Measurements from ENCODE around the gene PRRT2. TPM values are rescaled to one million over a fixed set of nuclear protein-coding genes. Genes with fewer than 3 reads are reported as not detected.
A peak's percentile ranks its signal among the peaks of the same experiment; 100 is the strongest.

Gene PRRT2
- total RNA-seq, 1 experiment from 2014 or later = 1.8 TPM

- Mint-ChIP-seq H3K27me3 (ENCODE audit: unreplicated experiment) (no peaks in the 10 kb centered on the region), H3K4me1 (ENCODE audit: low read depth, unreplicated experiment) (no peaks in the 10 kb centered on the region), H3K27ac (ENCODE audit: unreplicated experiment) (no peak overlapping the region), H3K9me3 (ENCODE audit: low read depth, unreplicated experiment) (no peaks in the 10 kb centered on the region), H3K36me3 (ENCODE audit: insufficient read depth, unreplicated experiment) (peaks cover 57% of the 10 kb centered on the region), H3K4me3 (ENCODE audit: low read depth, unreplicated experiment) (no peak overlapping the region)
- intact Hi-C loops (cut with micrococcal nuclease; ENCODE audit: unreplicated experiment) = loop anchor here (2.0 kb wide), 1 partner anchor 29 kb away; the partner anchor contains the start of gene MVP
- BruUV-seq (replicated peaks) = no TSS peak
- no peak for DNase-seq
- CTCF ChIA-PET = interaction anchor here (0.7 to 2.5 kb wide), 5 partner anchors 20 to 165 kb away, joined by 3 to 21 read pairs (median 5); partner anchors contain the start of gene SEZ6L2
- TF ChIP-seq, protein P1, sequence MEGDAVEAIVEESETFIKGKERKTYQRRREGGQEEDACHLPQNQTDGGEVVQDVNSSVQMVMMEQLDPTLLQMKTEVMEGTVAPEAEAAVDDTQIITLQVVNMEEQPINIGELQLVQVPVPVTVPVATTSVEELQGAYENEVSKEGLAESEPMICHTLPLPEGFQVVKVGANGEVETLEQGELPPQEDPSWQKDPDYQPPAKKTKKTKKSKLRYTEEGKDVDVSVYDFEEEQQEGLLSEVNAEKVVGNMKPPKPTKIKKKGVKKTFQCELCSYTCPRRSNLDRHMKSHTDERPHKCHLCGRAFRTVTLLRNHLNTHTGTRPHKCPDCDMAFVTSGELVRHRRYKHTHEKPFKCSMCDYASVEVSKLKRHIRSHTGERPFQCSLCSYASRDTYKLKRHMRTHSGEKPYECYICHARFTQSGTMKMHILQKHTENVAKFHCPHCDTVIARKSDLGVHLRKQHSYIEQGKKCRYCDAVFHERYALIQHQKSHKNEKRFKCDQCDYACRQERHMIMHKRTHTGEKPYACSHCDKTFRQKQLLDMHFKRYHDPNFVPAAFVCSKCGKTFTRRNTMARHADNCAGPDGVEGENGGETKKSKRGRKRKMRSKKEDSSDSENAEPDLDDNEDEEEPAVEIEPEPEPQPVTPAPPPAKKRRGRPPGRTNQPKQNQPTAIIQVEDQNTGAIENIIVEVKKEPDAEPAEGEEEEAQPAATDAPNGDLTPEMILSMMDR (IDR thresholded peaks at IDR 0.05; ENCODE audit: unreplicated experiment) = no peak
Observed at GRCh38 chr16:29849505-29849904, 37.5 kb downstream of the PRRT2 start.

DNA sequence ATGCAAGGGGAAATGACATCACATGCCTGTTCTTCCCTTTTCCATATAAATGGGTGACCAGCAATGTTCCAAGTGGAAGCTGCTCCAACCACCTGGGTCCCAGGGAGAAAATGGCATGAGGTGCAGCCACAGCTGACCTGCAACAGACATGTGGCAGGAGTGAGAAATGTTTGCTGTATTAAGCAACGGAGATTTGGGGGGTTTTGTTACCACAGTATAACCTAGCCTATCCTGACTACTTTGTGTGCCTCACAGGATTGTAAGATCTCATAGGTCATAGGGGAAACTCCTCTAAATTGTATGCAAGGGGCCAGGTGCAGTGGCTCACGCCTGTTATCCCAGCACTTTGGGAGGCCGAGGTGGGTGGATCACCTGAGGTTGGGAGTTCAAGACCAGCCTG lies 39.0 kb downstream of the PRRT2 start:
- intact Hi-C loops (cut with micrococcal nuclease; ENCODE audit: unreplicated experiment) = no loop called here
- Mint-ChIP-seq H3K4me1 (ENCODE audit: low read depth, unreplicated experiment) (no peaks in the 10 kb centered on the region), H3K27me3 (ENCODE audit: unreplicated experiment) (no peaks in the 10 kb centered on the region), H3K4me3 (ENCODE audit: low read depth, unreplicated experiment) (no peak overlapping the region), H3K9me3 (ENCODE audit: low read depth, unreplicated experiment) (no peaks in the 10 kb centered on the region), H3K36me3 (ENCODE audit: insufficient read depth, unreplicated experiment) (peaks cover 43% of the 10 kb centered on the region), H3K27ac (ENCODE audit: unreplicated experiment) (no peak overlapping the region)
- TSS peak; percentile 19 for BruUV-seq (replicated peaks)
- TF ChIP-seq, protein P1 (IDR thresholded peaks at IDR 0.05; ENCODE audit: unreplicated experiment) = no peak
- CTCF ChIA-PET = interaction anchor here (0.6 kb wide), 1 partner anchor 1023 kb away, joined by 4 read pairs; no protein-coding TSS in a partner anchor
- DNase-seq = no peak

GRCh38 chr16:29852654-29853053 lies 40.7 kb downstream of the PRRT2 start:
- CTCF ChIA-PET = interaction anchor here (0.6 to 0.7 kb wide), 2 partner anchors 12 to 23 kb away, joined by 3 to 4 read pairs; no protein-coding TSS in a partner anchor
- no TSS peak for BruUV-seq (replicated peaks)
- Mint-ChIP-seq H3K9me3 (ENCODE audit: low read depth, unreplicated experiment) (no peaks in the 10 kb centered on the region), H3K36me3 (ENCODE audit: insufficient read depth, unreplicated experiment) (peaks cover 28% of the 10 kb centered on the region), H3K4me1 (ENCODE audit: low read depth, unreplicated experiment) (no peaks in the 10 kb centered on the region), H3K27me3 (ENCODE audit: unreplicated experiment) (no peaks in the 10 kb centered on the region), H3K27ac (ENCODE audit: unreplicated experiment) (no peak overlapping the region), H3K4me3 (ENCODE audit: low read depth, unreplicated experiment) (no peak overlapping the region)
- TF ChIP-seq, protein P1 (IDR thresholded peaks at IDR 0.05; ENCODE audit: unreplicated experiment) = no peak
- DNase-seq = no peak
- intact Hi-C loops (cut with micrococcal nuclease; ENCODE audit: unreplicated experiment) = no loop called here

DNA sequence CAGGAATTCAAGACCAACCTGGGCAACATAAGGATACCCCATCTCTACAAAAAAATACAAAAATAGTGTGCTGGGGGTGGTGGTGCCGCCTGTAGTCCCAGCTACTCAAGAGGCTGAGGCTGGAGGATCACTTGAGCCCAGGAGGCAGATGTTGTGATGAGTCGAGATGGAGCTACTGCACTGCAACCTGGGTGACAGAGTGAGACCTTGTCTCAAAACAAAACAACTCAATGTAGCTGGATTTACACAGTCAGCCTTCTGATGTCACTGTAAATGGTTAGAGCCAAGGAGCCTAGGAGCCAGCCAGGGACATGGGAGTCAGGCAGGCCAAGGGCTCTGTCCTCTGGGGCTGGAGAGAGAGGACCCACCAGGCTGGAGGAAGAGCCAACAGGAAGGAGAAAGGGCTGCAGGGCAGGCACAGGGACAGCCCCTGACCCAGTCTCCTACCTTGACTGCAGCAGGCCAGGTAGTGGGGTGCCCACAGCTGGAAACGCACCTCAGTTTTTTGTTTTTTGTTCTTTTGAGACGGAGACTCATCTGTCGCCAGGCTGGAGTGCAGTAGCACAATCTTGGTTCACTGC lies 42.6 kb downstream of the PRRT2 start:
- CTCF ChIA-PET = no interaction called here
- TF ChIP-seq, protein P1 (IDR thresholded peaks at IDR 0.05; ENCODE audit: unreplicated experiment) = no peak
- H3K4me3 Mint-ChIP-seq (ENCODE audit: low read depth, unreplicated experiment) = no peak overlapping the region

More for the DNA sequence above, 42.6 kb downstream of the PRRT2 start:
- no peak for DNase-seq
- no peaks in the 10 kb centered on the region for H3K27me3 Mint-ChIP-seq (ENCODE audit: unreplicated experiment)
- BruUV-seq (replicated peaks) = no TSS peak
- peaks cover 21% of the 10 kb centered on the region for H3K36me3 Mint-ChIP-seq (ENCODE audit: insufficient read depth, unreplicated experiment)
- H3K27ac Mint-ChIP-seq (ENCODE audit: unreplicated experiment) = no peak overlapping the region
- H3K9me3 Mint-ChIP-seq (ENCODE audit: low read depth, unreplicated experiment) = no peaks in the 10 kb centered on the region
- intact Hi-C loops (cut with micrococcal nuclease; ENCODE audit: unreplicated experiment) = no loop called here
- H3K4me1 Mint-ChIP-seq (ENCODE audit: low read depth, unreplicated experiment) = no peaks in the 10 kb centered on the region
